Renal cortical epithelial cell (primary cell): ENCODE data around the gene CST4. TPM values are rescaled to one million over a fixed set of nuclear protein-coding genes. Genes with fewer than 3 reads are reported as not detected.
"Not testable (repeated sequence)": the region's sequence is repeated elsewhere in the genome, so short reads cannot be mapped to it uniquely, and the experiment has no call there.

Source experiments
- DNase-seq: peaks from one replicate; pipeline ENCODE4 v3.0.0-alpha.2; 2011; ENCODE audit warnings: low read depth
- total RNA-seq: library from RNA; depleted of rRNA; stranded (reverse); fragments of >200 nt; gene quantifications from 2 replicates; pipeline ENCODE4 v1.2.3, GENCODE V29; 2014

Gene CST4
- total RNA-seq, 1 donor from 2014 or later = not detected

DNA sequence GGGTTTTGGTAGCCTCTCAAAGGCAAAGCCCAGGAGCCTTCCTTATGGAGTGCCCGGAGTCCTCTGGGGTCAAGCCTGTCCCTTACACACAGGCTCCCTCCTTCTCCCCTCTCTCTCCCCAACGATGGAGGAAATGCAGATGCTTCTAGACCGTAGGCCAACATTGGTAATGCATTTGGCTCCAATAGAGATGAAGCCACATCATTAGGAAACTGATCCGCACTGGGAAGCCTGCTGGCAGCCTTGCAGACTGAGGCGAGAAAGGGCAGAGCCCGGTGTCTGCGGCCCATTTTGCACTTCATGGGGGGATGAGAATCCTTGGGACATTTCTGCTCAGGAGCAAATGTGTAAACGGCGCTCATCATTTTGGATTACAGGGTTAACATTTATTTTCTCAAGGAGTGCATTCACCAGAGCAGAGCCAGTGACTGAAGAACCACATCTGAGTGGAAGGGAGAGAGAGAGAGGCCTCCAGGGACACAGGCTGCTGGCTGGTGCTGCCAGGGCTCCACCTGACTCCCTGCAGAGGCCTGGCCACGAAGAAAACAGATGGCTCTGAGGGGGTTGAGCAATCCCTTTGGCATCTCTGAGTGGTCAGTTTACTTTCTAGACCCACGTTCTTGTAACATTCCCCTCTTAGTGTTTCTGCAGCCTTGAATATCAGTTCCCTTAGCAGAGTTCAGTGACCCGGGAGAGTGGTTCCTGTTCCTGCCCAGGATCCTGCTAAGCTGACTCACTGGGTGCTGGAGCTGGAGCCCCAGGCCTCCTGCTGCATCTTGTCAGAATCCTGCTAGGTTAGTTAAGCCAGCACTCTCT lies 46.7 kb downstream of the CST4 start:
- peak; percentile 98 for DNase-seq

DNA sequence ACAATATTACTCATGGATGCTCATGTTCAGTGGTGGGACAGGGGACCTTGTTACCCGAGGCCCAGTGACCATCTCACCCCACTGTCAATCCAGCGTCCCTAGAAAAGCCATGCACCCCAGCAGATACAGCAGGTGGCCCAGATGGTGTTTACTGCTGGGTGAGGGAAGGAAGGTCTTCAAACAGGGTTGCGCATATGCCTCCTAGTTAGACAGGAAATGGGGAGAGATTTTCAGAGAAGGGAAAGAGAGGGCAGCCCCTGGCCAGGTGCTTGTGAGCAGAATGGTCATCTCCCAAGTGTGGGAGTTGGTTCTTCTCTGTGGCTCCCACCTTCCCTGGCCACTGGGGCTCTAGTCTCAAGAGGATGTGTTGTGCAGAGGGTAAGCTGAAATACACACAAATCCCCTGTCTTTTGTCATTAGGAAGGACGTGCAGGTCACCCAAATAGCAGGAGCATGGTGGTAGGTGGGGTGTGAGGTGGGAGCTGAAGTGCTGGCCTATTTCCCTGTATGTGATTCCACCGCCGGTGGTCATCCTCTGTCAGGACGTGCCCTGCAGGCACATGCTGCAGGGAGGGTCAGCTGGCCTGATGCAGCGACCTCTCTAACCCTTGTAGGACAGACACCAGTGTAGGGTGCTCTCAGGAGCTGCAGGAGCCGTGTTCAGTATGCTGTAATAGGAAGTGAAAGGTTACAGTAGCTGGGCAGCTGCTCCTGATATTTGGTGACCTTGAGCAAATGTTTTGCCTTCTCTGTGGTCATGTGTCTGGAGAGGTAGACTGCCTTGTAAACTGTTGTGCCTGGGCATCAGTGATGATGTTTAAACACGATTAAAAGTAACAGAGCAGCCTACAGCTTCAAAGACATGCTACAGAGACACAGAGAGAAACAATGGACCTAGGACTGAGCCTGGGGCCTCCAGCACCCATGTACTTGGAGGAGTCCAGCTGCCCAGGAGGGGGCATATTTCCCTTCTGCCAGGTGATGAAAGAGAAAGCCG lies 47.9 kb downstream of the CST4 start:
- DNase-seq = no peak

DNA sequence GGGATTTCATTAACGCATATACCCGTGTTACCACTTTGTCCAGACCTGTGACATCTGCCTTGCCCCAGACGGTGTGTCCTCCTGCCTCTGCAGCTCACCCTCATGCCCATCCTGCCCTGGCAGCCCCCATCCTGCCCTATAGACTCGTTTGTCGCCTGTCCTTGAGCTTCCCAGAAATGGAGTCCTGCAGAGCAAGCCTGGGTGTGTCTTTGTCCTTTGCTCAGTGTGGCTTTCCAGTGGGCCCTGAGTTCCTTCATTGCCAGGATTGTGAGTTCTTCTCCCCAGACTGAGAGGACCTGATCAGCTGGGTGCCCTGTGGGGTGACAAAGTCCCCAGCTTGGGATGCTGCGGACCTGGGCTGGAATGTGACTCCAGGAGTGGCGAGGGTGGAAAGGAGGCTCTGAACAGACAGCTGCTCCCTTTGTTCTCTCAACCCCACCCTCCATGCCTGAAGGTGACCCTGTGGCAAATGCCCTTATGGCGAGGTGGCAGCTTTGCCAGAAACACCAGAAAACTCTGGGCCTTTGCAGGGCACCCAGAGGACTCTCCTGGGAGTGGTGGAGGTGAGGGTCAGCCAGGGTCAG lies 48.7 kb downstream of the CST4 start:
- no peak for DNase-seq

DNA sequence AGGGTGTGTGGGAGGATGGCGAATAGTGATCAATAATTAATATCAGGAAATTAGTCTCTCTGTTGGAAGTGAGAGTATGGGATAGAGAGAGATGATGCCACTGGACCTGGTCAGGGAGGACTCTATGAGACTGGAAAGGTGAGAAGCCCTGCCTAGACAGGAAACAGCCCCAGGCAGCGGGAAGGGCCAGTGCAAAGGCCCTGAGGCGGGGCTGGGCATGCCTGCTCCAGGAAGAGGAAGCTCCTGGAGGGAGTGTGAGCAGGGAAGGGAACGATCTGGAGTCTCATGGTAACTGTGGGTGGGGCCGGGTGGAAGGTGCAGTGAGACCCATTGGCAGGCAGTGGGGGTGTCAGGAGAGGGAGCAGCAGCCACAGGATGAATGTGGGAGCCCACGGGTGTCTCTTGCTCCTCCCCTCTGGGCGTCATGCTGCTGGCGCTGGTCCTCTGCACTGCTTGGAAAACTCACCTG lies 49.3 kb downstream of the CST4 start:
- DNase-seq = no peak

DNA sequence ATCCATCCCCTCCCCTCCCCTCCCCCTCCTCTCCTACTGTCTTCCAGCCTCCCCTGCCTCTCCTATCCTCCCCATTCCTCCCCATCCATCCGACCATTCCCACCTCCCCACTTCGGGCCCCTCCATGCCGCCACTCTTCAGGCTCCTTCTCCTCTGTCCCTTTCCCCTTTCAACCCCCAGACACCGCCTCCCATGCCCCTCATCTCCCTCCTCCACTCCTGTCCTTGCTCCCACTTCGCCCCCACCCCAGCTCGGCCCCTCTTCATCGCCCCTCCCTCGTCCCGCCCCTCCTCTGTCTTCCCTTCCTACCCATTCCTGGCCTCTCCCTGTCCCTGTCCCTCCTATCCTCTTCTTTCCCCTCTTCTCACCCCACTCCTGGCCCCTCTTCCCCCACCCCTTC lies 50.5 kb downstream of the CST4 start:
- no peak for DNase-seq

DNA sequence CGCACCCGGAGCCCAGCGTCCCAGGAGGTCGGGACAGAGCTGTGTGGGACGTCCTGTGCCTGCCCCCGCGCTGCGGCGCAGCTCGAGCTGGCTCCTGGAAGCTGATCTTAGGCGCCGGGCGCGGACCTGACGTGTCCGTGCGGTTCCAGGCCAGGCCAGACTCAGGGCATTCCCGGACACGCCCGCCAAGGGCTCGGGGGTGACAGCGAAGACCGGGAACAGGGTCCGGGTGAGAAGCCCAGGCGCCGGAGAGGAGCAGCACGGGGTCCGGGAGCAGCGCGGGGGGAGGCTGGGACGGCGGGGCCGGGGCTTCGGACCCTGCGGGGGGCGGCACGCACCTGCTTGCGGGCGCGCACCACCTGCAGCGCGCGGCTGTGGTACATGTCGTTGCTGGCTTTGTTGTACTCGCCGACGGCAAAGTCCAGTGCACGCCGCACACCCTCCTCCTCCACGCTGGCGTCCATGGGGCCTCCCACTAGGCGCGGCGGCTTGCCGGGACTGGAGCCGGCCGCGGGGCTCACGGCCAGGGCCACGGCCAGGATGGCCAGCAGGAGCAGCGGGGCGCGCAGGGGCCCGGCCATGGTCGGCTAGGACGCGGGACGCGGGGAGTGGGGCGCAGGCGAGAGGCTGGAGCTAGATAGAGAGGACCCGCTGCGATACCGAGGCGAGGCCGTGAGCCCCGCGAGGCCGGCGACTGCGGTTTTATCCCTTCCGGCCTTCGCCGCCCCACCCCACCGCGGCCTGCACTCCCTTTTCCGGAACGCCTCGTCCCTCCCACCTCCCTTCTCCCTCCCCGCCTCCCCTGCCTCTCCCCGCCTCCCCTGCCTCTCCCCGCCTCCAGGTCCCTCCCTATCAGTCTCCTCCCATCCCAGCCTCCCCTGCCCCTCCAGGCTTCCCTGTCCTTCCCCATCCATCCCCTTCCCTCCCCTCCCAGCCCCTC lies 51.3 kb downstream of the CST4 start, which contains the start of gene CST3:
CST3 (minus strand) TSS at position 674 of the 940 bp plus-strand sequence; CDS start at position 581, 93 bp downstream.
- peak; percentile 60 for DNase-seq

DNA sequence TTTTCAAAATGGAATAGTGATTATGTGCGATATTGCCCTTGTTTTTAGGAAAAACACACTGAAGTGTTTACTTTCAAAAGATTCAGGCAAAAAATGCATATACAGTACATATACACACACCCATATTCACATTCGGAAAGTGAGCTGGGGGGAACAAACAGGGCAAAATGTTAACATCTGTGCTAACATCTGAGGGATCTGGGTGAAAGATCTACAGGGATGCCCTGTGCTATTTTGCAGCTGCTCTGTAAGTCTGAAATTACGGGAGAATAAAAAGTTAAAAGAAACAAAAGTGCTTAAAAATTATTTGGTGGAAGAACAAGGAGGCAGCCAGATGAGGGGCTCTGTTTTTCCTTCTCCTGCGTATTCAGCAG lies 51.9 kb downstream of the CST4 start:
- DNase-seq = no peak

DNA sequence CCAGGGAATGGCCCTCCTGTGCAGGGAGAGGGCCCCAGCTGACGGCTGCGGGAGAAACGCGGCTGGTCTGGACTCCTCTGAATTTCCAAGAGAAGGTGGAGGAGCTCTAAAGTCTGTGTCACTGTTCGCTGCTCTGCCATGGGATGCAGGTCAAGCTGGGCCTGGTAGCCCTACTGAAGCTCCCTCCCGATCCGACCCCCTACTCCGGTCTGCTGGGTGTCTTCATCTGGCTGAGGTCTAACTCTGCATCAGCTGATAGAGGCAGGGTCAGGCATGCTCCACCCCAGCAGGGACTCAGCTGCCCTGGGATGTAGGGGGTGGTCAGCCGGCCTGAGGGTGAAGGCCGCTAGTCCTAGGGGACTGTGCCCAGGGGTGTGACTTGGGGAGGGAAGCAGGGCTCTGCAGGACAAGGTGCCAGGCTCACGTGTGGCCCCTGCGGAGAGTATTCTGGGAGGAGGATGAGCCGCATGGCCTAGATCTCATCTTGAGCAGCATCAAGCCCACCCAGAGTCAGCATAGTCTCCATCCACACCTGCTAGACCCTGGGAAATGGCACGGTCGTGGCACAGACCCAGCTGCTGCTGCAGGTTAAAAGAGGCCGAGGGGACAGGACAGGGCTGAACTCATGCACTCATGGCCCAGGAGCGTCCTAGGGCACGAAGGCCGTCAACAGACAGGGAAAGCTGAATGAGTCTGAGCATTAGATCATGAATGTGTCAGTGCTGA lies 52.5 kb downstream of the CST4 start:
- DNase-seq = no peak

DNA sequence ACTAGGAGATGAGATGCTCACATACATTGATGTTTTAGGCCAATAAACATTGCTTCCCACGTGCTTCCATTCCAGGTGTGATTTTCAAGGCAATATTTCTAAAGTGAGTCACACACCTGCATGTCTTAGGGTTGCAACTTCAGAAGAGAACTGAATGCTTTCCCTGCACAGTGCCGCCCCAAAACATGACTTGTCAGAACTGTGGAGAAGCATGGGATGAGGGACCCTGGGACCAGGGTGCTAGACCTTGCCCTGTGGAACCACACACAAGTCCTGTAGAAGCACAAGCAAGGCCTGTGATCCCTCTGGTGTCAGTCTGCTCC lies 53.1 kb downstream of the CST4 start:
- DNase-seq = not testable (repeated sequence)

Other genes starting within 250 kb of the CST4 start
- not detected in 2 replicates for gene CSTL1, start 249.4 kb downstream of the CST4 start, total RNA-seq
- gene CST11, start 236.2 kb downstream of the CST4 start, total RNA-seq = not detected in 2 replicates
- gene CST8, start 197.9 kb downstream of the CST4 start, total RNA-seq = not detected in 2 replicates
- gene CST9L, start 120.6 kb downstream of the CST4 start, total RNA-seq = not detected in 2 replicates
- gene CST9, start 83.1 kb downstream of the CST4 start, total RNA-seq = not detected in 2 replicates
- 247 and 632 TPM in 2 replicates for gene CST3, start 51.1 kb downstream of the CST4 start, total RNA-seq
- not detected in 2 replicates for gene CST1, start 61.9 kb upstream of the CST4 start, total RNA-seq
- not detected in 2 replicates for gene CST2, start 137.7 kb upstream of the CST4 start, total RNA-seq
- gene CST5, start 190.7 kb upstream of the CST4 start, total RNA-seq = not detected in 2 replicates